Smooth muscle cell (in vitro differentiated cells): ENCODE measurements around the gene FOXL2NB. TPM values are rescaled to one million over a fixed set of nuclear protein-coding genes. Genes with fewer than 3 reads are reported as not detected.
A peak's percentile ranks its signal among the peaks of the same experiment; 100 is the strongest.

Experiments
- DNase-seq: peaks from one replicate; lab custom pipeline; 2025; ENCODE audit not compliant: unreplicated experiment; lab: John Stamatoyannopoulos, UW
- H2AFZ ChIP-seq: fragments of 200-600 bp; sonication (generic); 2 replicates; pipeline ENCODE4 v1.6.0; 2016; ENCODE audit warnings: antibody characterized with exemption, low read depth, mild to moderate bottlenecking
- H3F3A ChIP-seq: fragments of 200-600 bp; sonication (generic); 2 replicates; pipeline ENCODE4 v1.6.0; 2017; ENCODE audit warnings: antibody characterized with exemption, low read depth
- H3K27ac ChIP-seq: fragments of 200-600 bp; sonication (generic); 2 replicates; pipeline ENCODE4 v1.5.1; 2016; ENCODE audit warnings: low read depth, mild to moderate bottlenecking
- H3K27me3 ChIP-seq: fragments of 200-600 bp; sonication (generic); 2 replicates; pipeline ENCODE4 v1.6.1; 2016; ENCODE audit warnings: low read depth, mild to moderate bottlenecking
- H3K36me3 ChIP-seq: fragments of 200-600 bp; sonication (generic); 2 replicates; pipeline ENCODE4 v1.5.1; 2016; ENCODE audit warnings: low read depth
- H3K4me1 ChIP-seq: fragments of 200-600 bp; sonication (generic); 2 replicates; pipeline ENCODE4 v1.5.1; 2016; ENCODE audit warnings: low read depth
- H3K4me2 ChIP-seq: fragments of 200-600 bp; sonication (generic); 2 replicates; pipeline ENCODE4 v1.6.0; 2016; ENCODE audit warnings: mild to moderate bottlenecking
- H3K4me3 ChIP-seq: fragments of 200-600 bp; sonication (generic); 2 replicates; pipeline ENCODE4 v1.5.1; 2016; ENCODE audit warnings: mild to moderate bottlenecking
- H3K79me2 ChIP-seq: fragments of 200-600 bp; sonication (generic); 2 replicates; pipeline ENCODE4 v1.6.0; 2016; ENCODE audit warnings: low read depth, mild to moderate bottlenecking
- H3K9ac ChIP-seq: fragments of 200-600 bp; sonication (generic); 2 replicates; pipeline ENCODE4 v1.6.0; 2016; ENCODE audit warnings: low read depth
- H3K9me3 ChIP-seq: fragments of 200-600 bp; sonication (generic); replicated peaks from 2 replicates; pipeline ENCODE4 v1.5.1; 2016; ENCODE audit warnings: low read depth
- H4K20me1 ChIP-seq: fragments of 200-600 bp; sonication (generic); 2 replicates; pipeline ENCODE4 v1.6.0; 2016; ENCODE audit warnings: low read depth
- WGBS: methylation state at CpG from one replicate; pipeline ENCODE4 v1.1.7; 2016; ENCODE audit warnings: low lambda C conversion rate; 5-methylcytosine and 5-hydroxymethylcytosine counted together
- polyA plus RNA-seq: library from polyadenylated mRNA; unstranded; fragments of >200 nt; fragmentation: Nextera tagmentation; extraction: Ambion mirVana; gene quantifications from 2 replicates; pipeline ENCODE4 v1.2.1, GENCODE V29; 2016
- total RNA-seq: library from RNA; depleted of rRNA; stranded (reverse); fragments of >200 nt; gene quantifications from 2 replicates; pipeline ENCODE4 v1.2.3, GENCODE V29; 2014
- TF ChIP-seq, protein P1 (sequence below): fragments of 200-600 bp; sonication (generic); IDR thresholded peaks from 2 replicates; pipeline ENCODE4 v1.5.1; 2017; ENCODE audit warnings: borderline replicate concordance, mild to moderate bottlenecking, antibody characterized with exemption; ENCODE audit not compliant: insufficient read depth, poor library complexity, severe bottlenecking

FOXL2NB gene
- total and polyA plus RNA-seq, 2 experiments from 2014 or later, result not detected

DNA sequence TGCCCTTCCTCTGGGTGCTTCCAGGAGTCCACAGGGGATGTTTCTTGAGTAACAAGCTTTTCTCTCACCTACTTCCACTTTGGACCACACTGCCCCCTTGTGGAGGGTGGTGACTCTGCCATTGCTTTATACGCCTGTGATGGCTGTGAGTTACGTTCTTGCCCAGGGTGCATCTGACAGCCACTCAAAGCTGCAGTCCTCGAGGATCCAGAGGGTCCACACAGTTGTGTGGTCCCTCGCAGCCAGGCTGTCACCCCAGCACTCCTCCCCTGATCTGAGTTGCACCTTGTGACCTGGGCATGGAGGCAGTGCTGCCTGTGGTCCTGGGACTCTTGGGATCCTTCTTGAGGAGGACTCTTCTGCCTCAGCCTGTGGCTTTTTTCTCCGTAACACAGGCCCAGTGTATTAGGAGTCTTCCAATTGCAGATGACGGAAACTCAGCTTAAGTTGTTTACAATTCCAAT lies 23.5 kb upstream of the FOXL2NB start:
- H3K4me2 ChIP-seq, result no peak overlapping the region
- peak; percentile 24 for DNase-seq

DNA sequence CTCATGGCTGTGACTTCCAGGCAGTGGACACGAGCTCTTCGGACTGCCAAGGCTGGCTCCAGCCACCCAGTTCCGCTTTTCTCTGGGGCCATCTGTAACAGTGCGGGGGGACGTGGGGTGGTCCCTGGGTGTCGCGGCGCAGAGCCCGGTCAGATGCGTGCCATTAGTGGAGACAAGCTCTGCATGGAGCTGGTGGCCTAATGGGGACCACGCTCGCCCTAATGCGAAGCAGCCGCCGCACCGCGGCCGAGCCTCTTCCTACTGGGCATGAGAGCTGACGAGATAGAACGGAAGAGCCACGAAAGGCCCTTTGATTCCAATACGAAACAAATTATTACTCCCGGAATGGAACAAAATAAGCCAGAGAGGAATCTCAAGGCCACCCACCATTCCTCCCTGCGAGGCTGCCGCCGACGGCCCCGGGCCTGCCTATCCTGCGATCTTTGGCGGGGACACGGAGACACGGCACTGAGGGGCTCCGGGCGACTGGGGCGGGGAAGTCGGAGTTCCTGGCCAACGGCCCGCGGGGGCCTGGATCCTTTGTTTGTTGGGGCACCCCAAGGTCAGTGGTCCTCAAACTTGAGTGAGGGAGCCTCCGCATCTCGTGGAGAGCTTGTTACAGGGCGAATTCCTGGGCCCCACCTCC lies 18.2 kb upstream of the FOXL2NB start:
- no peak overlapping the region for H3K4me2 ChIP-seq
- H4K20me1 ChIP-seq, result no peaks in the 10 kb centered on the region
- no peak overlapping the region for H2AFZ ChIP-seq
- H3K27me3 ChIP-seq, result peaks cover 7% of the 10 kb centered on the region
- no peaks in the 10 kb centered on the region for H3F3A ChIP-seq
- WGBS, result 93% methylated on average over 39 of the region's 42 CpGs
- H3K36me3 ChIP-seq, result no peaks in the 10 kb centered on the region
- DNase-seq, result no peak
- H3K4me1 ChIP-seq, result no peaks in the 10 kb centered on the region
- no peaks in the 10 kb centered on the region for H3K9me3 ChIP-seq
- H3K79me2 ChIP-seq, result no peaks in the 10 kb centered on the region
- no peak overlapping the region for H3K9ac ChIP-seq
- TF ChIP-seq, protein P1, sequence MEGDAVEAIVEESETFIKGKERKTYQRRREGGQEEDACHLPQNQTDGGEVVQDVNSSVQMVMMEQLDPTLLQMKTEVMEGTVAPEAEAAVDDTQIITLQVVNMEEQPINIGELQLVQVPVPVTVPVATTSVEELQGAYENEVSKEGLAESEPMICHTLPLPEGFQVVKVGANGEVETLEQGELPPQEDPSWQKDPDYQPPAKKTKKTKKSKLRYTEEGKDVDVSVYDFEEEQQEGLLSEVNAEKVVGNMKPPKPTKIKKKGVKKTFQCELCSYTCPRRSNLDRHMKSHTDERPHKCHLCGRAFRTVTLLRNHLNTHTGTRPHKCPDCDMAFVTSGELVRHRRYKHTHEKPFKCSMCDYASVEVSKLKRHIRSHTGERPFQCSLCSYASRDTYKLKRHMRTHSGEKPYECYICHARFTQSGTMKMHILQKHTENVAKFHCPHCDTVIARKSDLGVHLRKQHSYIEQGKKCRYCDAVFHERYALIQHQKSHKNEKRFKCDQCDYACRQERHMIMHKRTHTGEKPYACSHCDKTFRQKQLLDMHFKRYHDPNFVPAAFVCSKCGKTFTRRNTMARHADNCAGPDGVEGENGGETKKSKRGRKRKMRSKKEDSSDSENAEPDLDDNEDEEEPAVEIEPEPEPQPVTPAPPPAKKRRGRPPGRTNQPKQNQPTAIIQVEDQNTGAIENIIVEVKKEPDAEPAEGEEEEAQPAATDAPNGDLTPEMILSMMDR, result no peak
- H3K27ac ChIP-seq, result no peak overlapping the region
- H3K4me3 ChIP-seq, result no peak overlapping the region

More for the DNA sequence above, 23.5 kb upstream of the FOXL2NB start:
- H3K4me3 ChIP-seq, result no peak overlapping the region
- no peaks in the 10 kb centered on the region for H3K79me2 ChIP-seq
- no peaks in the 10 kb centered on the region for H3K4me1 ChIP-seq
- H3K27me3 ChIP-seq, result no peaks in the 10 kb centered on the region
- 35% methylated on average over 6 of the region's 6 CpGs for WGBS
- H3K27ac ChIP-seq, result no peak overlapping the region
- no peaks in the 10 kb centered on the region for H3K36me3 ChIP-seq
- H2AFZ ChIP-seq, result no peak overlapping the region
- H3K9me3 ChIP-seq, result no peaks in the 10 kb centered on the region
- H3K9ac ChIP-seq, result no peak overlapping the region
- TF ChIP-seq, protein P1, result peak; percentile 79
- no peaks in the 10 kb centered on the region for H3F3A ChIP-seq
- no peaks in the 10 kb centered on the region for H4K20me1 ChIP-seq

DNA sequence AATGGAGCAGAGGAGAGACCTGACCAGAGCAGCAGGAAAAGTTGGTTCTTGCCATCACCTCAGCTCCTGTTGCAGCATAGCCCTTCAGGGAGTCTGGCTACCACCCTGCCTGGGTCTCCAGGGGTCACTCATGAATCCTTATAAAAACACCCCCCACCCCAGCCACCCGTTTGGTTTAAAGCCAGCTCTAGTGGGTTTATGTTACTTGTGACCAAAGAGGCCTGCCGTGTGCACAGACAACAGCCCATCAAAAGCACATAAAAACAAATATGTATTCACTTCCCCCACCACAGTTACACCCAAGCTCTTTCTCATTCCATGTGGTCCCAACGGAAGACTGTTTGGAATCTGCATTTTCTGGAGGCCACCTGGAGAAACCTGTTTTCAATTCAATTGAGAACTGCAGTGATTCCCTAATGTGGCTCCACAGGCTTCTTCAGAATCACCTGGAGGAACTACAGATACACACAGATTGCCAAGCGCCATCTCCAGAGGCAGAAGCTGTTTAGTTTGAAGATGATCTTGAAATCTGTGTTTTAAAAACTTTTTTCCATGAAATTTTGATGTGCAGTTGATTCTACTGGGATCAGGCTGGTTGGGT lies 13.8 kb upstream of the FOXL2NB start:
- Histone ChIP-seq H3K27ac (no peak overlapping the region), H3K9me3 (no peaks in the 10 kb centered on the region), H3K4me2 (no peak overlapping the region), H3K36me3 (no peaks in the 10 kb centered on the region), H3K27me3 (peaks cover 50% of the 10 kb centered on the region), H3K9ac (no peak overlapping the region), H3K4me3 (no peak overlapping the region), H3F3A (no peaks in the 10 kb centered on the region), H3K4me1 (peaks cover 2% of the 10 kb centered on the region), H3K79me2 (no peaks in the 10 kb centered on the region), H4K20me1 (no peaks in the 10 kb centered on the region), H2AFZ (no peak overlapping the region)
- 53% methylated on average over 4 of the region's 4 CpGs for WGBS
- no peak for DNase-seq
- TF ChIP-seq, protein P1, result no peak
